Stomach smooth muscle (tissue), 2 donors: Measurements from ENCODE around the gene TRMT61A.

Experiments
- H3K27ac ChIP-seq: one replicate; pipeline ENCODE4 v1.7.0; 2013; ENCODE audit warnings: mild to moderate bottlenecking, low read length, inconsistent platforms
- H3K27me3 ChIP-seq, 2 donors: one replicate each; pipeline ENCODE4 v1.7.0; 2013; ENCODE audit warnings: low read length in 2 of 2; ENCODE audit not compliant: insufficient read depth in 2 of 2, control insufficient read depth in 1 of 2
- H3K36me3 ChIP-seq, 2 donors: one replicate each; pipeline ENCODE4 v1.7.0; 2013; ENCODE audit warnings: low read length in 2 of 2; ENCODE audit not compliant: control insufficient read depth in 2 of 2, insufficient read depth in 2 of 2
- H3K4me1 ChIP-seq: one replicate; pipeline ENCODE4 v1.7.0; 2013; ENCODE audit warnings: low read length; ENCODE audit not compliant: control insufficient read depth, insufficient read depth
- H3K4me3 ChIP-seq, 2 donors: one replicate each; pipeline ENCODE4 v1.7.0; 2013; ENCODE audit warnings: low read length in 2 of 2
- H3K9ac ChIP-seq, 2 donors: one replicate each; pipeline ENCODE4 v1.7.0; 2013; ENCODE audit warnings: low read length in 2 of 2, mild to moderate bottlenecking in 1 of 2
- H3K9me3 ChIP-seq, 2 donors: one replicate each; pipeline ENCODE4 v1.7.0; 2013; ENCODE audit warnings: low read length in 2 of 2; ENCODE audit not compliant: control insufficient read depth in 2 of 2
- donor health status: healthy.
- donor health status: Pancreatic carcinoma.

The TRMT61A gene

DNA sequence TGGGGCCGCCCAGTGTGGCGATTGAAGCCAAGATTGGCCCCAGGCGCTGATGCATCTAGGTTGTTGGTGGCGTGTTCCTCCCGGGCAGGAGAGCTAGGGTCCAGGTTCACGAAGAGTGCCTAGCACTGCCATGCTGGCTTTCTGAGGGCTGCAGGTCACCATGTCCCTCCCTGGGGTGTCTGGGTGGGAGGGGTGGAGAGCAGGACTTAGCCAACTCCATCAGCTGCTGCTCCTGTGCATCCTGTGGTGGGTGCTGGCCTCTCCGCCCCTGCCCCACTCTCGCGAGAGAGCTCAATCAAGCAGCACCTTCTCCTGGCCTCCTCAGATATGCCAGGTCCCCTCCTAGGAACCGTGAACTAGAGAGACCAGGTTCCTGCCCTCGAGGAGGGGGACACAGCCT is 1.8 kb downstream of the TRMT61A start:
- peak overlapping the region; percentile 98 for H3K27ac ChIP-seq
- peaks cover 5 to 7% of the 10 kb centered on the region in 2 donors for H3K36me3 ChIP-seq
- no peaks in the 10 kb centered on the region for H3K9me3 ChIP-seq
- H3K9ac ChIP-seq, result no peak overlapping the region
- peaks cover 91% of the 10 kb centered on the region for H3K4me1 ChIP-seq
- H3K27me3 ChIP-seq, result no peaks in the 10 kb centered on the region
- peak overlapping the region in 1 of 2 donors; percentile 90 for H3K4me3 ChIP-seq

DNA sequence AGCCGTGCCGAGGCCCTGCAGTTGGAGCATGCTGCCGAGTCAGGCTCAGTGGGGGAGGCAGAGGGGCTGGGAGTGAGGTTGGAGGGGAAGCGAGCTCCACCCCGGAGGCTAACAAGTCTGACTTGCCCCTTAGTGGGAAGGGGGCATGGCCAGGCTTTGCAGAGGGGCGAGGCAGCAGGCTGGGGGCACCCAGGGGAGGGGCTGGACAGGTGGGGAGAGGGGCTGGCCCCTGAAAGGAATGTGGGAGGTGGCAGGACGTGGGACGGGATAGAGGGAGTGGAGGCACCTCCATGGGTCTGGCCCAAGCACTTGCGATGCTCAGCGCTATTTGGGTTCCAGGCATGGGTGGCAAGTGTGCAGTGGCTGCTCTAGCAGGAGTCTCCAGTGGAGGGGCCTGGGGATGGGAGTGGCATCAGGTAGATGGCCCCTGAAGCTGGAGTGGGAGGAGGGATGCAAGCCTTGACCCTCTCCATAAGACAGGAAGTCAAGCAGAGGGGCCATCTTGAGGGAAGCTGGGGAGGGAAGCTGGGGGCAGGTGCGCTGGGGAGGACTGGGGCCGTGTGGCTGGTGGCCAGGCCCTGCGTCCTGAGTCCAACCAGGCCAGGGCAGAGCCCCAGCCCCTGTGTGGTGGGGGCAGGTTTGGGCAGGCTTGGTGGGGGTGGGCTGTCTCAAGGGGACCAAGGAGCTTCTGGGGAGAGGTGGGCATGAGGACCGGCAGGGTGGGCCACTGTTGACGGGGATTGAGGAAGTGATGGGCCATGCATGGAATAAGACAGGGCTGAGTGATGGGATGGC is 2.6 kb downstream of the TRMT61A start:
- peaks cover 91% of the 10 kb centered on the region for H3K4me1 ChIP-seq

DNA sequence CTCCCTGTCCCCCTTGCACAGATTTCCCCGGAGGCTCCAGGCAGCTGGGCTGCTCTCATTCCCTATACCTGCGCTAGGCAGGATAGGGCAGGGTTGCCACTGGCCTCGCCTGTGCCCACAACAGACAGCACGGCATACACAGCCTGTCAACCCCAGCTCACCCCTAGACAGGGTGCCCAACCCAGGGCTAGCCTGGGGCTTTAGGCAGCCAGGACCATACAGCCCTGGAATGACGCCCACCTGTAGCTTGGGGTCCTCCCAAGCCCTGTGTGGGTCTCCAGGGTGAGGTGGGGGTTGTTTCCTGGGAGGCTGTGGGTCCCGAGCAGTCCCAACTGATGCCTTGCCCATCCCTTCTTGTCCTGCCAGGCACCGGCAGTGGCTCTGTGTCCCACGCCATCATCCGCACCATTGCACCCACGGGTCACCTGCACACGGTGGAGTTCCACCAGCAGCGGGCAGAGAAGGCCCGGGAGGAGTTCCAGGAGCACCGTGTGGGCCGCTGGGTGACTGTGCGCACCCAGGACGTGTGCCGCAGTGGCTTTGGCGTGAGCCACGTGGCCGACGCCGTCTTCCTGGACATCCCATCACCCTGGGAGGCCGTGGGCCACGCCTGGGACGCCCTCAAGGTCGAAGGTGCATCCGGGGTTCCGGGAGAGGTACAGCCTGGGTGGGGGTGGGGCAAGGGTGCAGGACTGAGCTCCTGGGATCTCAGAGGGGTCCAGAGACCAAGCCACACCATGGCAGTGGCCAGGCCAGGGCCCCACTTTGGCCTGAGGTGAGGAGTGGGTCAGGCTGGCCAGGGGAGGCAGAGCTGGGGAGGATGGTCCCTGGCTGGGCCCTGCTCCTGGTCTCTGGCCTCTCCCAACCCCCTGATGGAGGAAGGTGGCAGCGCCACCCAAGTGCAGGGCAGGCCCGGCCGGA is 3.5 kb downstream of the TRMT61A start:
- Histone ChIP-seq H3K27me3 (no peaks in the 10 kb centered on the region), H3K4me1 (peaks cover 95% of the 10 kb centered on the region), H3K27ac (peak overlapping the region; percentile 98), H3K9ac (peak overlapping the region; percentile 50 to 58), H3K4me3 (peak overlapping the region; percentile 32 to 47), H3K9me3 (no peaks in the 10 kb centered on the region), H3K36me3 (peaks cover 5 to 7% of the 10 kb centered on the region in 2 donors)

More for the DNA sequence above, 2.6 kb downstream of the TRMT61A start:
- Histone ChIP-seq H3K36me3 (peaks cover 5 to 7% of the 10 kb centered on the region in 2 donors), H3K27me3 (no peaks in the 10 kb centered on the region), H3K27ac (peak overlapping the region; percentile 98), H3K9ac (no peak overlapping the region), H3K9me3 (no peaks in the 10 kb centered on the region), H3K4me3 (peak overlapping the region in 1 of 2 donors; percentile 47)

DNA sequence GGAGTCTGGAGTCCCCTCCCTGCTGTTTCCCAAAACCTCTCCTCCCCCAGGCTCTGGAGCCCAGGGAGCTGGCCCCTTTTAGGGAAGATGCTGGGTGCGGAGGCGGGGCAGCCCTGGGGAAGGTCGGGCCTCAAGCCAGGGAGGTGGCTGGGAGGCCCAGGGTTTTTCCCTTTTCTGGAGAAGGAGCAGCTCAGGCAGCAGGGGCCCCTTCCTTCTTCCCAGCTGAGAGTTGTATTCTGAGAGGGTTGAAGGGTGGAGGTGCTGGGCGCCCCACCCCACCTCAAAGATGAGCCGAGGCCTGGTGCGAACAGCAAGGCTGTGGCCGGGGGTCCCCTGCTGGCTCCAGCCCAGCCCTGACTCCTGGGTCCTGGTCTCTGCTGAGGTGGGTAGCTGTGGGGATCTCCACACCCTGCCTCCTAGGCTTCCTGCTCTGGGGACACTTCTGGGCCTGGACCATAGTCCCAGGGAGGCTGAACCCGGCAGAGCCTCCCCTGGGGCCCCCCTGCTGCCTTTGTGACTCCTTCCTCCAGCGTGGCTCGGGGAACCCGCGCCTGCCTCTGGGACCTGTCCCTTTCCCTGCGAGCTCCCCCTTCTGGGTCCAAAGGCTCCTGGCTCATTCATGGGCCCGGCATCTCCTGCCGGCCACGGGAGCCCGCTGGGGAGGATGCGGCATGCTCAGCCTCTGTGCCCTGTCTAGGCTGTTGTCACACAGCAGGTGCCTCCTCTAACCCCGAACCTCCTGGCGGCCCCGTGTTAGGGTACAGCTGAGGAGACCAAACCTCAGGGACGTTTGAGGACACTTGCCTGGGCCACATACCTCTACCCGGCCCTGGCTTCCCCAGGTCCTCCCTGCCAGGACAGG is 4.4 kb downstream of the TRMT61A start:
- H3K9me3 ChIP-seq, result no peaks in the 10 kb centered on the region
- H3K9ac ChIP-seq, result peak overlapping the region; percentile 50 to 84
- peak overlapping the region in 1 of 2 donors; percentile 67 for H3K4me3 ChIP-seq
- H3K27ac ChIP-seq, result peak overlapping the region; percentile 98
- H3K4me1 ChIP-seq, result peaks cover 92% of the 10 kb centered on the region
- H3K36me3 ChIP-seq, result peaks cover 5 to 7% of the 10 kb centered on the region in 2 donors
- no peaks in the 10 kb centered on the region for H3K27me3 ChIP-seq

DNA sequence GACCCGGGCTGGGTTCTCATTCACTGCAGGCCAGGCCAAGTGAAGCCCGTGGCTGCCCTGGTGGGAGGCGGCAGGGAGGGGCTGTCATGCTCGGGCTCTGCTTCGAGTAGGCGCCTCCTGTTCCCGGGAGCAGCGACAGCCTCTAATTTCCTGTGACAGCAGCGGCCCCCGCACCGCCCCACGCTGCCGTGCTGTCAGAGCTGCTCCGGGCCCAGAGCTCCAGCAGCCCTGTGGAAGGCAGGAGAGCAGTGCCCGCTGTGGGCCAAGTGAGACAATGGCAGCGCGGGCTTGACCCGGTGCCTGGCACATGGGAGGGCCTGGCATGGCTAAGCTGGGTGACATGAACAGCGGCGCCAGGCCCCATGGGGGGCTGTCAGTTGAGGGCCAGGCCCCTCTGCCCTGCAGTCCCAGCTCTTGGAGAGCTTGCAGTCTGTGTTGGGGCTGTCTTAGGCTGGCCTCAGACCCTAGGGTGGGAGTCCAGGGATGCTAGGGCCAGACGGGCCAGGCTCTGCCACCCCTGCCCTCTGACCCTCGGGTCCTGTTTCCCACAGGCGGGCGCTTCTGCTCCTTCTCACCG is 5.1 kb downstream of the TRMT61A start:
- H3K36me3 ChIP-seq, result peaks cover 5 to 7% of the 10 kb centered on the region in 2 donors
- H3K27me3 ChIP-seq, result no peaks in the 10 kb centered on the region
- peak overlapping the region in 1 of 2 donors; percentile 67 for H3K4me3 ChIP-seq
- H3K4me1 ChIP-seq, result peaks cover 95% of the 10 kb centered on the region
- no peaks in the 10 kb centered on the region for H3K9me3 ChIP-seq
- peak overlapping the region; percentile 98 for H3K27ac ChIP-seq
- H3K9ac ChIP-seq, result peak overlapping the region; percentile 50 to 84

DNA sequence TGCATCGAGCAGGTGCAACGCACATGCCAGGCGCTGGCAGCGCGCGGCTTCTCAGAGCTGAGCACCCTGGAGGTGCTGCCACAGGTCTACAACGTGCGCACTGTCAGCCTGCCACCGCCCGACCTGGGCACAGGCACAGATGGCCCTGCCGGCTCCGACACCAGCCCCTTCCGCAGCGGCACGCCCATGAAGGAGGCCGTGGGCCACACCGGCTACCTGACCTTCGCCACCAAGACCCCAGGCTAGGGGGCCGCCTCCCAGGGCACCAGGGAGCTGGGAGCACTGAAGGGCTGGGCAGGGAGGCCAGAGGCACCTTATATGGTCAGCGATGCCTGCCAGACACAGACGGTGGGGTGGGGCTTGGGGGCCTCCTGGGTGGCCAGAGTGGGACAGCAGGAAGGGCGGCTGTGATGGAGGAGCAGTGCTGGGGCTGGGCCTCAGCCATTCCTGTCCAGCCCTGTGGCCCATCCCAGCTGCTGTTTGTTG is 5.6 kb downstream of the TRMT61A start:
- H3K36me3 ChIP-seq, result peaks cover 5 to 7% of the 10 kb centered on the region in 2 donors
- H3K27ac ChIP-seq, result peak overlapping the region; percentile 98
- H3K9ac ChIP-seq, result peak overlapping the region; percentile 50 to 84
- no peaks in the 10 kb centered on the region for H3K9me3 ChIP-seq
- no peaks in the 10 kb centered on the region for H3K27me3 ChIP-seq
- peaks cover 95% of the 10 kb centered on the region for H3K4me1 ChIP-seq
- peak overlapping the region in 1 of 2 donors; percentile 44 for H3K4me3 ChIP-seq

DNA sequence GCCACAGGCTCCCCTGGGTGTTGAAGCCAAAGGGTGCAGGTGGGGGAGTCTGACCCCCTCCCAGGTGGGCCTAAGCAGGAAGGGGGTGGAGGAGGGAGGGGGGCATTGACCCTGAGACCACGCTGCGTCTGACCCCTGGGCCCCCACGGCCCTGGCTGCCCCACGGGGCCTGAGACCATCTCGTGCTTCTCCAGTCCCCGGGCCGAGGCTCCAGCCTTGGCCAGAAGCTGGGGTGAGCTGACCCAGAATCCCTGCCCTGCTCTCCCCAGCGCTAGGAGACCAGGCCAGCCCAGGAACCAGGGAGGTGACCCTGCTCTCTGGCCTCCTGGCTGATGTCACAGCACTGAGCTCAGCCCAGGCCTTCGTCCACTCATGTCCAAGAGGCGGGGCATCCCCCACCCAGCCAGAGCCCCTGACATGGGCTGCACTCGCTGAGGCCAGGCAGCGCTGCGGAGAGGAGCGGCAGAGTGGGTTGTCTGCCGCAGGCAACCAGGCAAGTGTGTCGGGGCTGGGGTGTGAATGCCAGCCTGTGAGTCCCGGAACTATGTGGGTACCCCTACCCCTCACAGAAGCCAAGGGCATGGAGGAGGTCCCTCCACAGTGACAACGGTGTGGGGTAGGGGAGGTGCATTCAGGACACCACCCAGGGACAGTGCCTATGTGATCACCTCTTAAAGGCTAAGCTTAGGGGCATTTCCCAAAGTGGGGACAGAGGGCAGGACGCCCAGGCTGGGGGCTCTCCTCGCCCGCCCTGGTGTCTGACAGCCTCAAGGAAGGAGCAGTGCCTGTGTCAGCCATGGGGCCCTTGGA is 6.3 kb downstream of the TRMT61A start:
- Histone ChIP-seq H3K4me3 (peak overlapping the region in 1 of 2 donors; percentile 44), H3K9me3 (no peaks in the 10 kb centered on the region), H3K9ac (peak overlapping the region; percentile 50 to 84), H3K4me1 (peaks cover 93% of the 10 kb centered on the region), H3K27ac (peak overlapping the region; percentile 98), H3K27me3 (no peaks in the 10 kb centered on the region), H3K36me3 (peaks cover 5% of the 10 kb centered on the region in 2 donors)

DNA sequence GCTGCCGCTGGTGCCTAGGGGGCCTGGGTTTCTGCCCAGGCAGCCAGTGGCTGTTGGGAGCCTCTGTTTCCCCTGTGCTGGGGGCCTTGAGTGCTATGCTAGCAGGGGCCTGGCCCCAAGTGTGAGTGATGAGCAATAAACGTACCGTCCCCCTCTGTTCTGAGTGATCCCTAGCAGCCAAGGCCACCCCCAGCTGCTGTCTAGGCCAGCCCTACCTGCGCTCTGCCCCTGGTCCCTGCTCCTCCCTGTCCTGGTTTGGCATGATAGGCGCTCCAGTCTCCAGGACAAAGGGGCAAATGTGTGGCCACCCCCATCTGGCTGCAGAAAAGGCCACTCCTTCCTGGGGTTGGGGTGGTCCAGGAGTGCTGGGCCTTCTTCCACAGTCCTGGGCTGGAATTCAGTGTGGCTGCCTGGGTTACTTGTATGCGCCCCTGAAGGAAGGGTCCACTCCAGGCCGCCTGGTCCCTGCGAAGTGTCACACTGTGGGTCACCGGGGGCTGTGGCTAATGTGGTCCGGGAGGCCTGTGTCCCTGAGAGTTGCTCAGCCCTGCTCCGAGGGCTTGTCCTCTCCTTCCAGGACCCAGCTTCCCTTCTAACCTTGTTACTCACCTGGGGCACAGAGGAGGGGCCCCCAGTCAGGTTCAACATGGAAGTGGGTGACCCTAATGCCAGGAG is 7.0 kb downstream of the TRMT61A start:
- peaks cover 93% of the 10 kb centered on the region for H3K4me1 ChIP-seq
- no peaks in the 10 kb centered on the region for H3K9me3 ChIP-seq
- H3K27me3 ChIP-seq, result no peaks in the 10 kb centered on the region
- peak overlapping the region; percentile 98 for H3K27ac ChIP-seq
- H3K9ac ChIP-seq, result peak overlapping the region in 1 of 2 donors; percentile 84
- H3K4me3 ChIP-seq, result peak overlapping the region in 1 of 2 donors; percentile 44
- H3K36me3 ChIP-seq, result peaks cover 2% of the 10 kb centered on the region in 2 donors

DNA sequence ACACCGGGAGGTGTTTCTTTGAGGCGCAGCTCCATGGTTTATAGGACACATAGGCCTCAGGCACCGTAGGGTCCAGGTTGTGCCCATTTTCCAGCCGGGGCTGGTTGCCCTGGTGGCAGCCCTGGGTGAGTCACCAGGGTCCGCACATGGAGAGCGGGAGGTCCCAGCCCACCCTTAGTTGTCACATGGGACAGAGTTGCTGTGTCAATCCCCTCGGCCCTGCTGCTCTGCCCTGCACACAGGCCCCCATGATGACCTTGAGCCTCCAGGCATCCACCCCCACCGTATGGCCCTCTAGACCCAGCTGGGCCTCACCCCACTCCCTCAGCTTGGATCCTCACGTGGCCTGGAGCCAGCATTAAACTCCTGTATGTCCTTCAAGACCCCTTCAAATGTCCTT is 7.7 kb downstream of the TRMT61A start:
- H3K27ac ChIP-seq, result peak overlapping the region; percentile 98
- H3K9ac ChIP-seq, result no peak overlapping the region
- H3K4me3 ChIP-seq, result no peak overlapping the region
- no peaks in the 10 kb centered on the region for H3K36me3 ChIP-seq
- no peaks in the 10 kb centered on the region for H3K9me3 ChIP-seq
- no peaks in the 10 kb centered on the region for H3K27me3 ChIP-seq
- peaks cover 93% of the 10 kb centered on the region for H3K4me1 ChIP-seq
